ENCODE results near the gene RGPD8.
A peak's percentile ranks its signal among the peaks of the same experiment; 100 is the strongest.

The RGPD8 gene

GRCh38 chr2:112343827-112344585 is 89.4 kb downstream of the RGPD8 start:
- peak overlapping the region; percentile 47; the same call in 1 of the 2 replicates for H3K27ac ChIP-seq
- H3K4me2 ChIP-seq: peak overlapping the region; percentile 66
- H3K27me3 ChIP-seq (ENCODE audit: insufficient read depth, low read depth): no peaks in the 10 kb centered on the region
- no peaks in the 10 kb centered on the region for H3K79me2 ChIP-seq (ENCODE audit: insufficient read depth, low read depth)
- TF ChIP-seq CTCF (conservative IDR thresholded peaks at IDR 0.05; ENCODE audit: low read depth, low read length): no peak
- peaks cover 22% of the 10 kb centered on the region for H3K4me1 ChIP-seq (ENCODE audit: low read depth, poor library complexity, severe bottlenecking)
- H3K4me3 ChIP-seq (IDR thresholded peaks at IDR 0.05; ENCODE audit: insufficient read depth, low read depth, low read length): no peak overlapping the region
- H3K36me3 ChIP-seq (ENCODE audit: insufficient read depth): no peaks in the 10 kb centered on the region
- H2AFZ ChIP-seq (ENCODE audit: low read depth): peak overlapping the region; percentile 27; the same call in 1 of the 2 replicates
- no peaks in the 10 kb centered on the region for H4K20me1 ChIP-seq (ENCODE audit: insufficient read depth)
- H3K9ac ChIP-seq: no peak overlapping the region

DNA sequence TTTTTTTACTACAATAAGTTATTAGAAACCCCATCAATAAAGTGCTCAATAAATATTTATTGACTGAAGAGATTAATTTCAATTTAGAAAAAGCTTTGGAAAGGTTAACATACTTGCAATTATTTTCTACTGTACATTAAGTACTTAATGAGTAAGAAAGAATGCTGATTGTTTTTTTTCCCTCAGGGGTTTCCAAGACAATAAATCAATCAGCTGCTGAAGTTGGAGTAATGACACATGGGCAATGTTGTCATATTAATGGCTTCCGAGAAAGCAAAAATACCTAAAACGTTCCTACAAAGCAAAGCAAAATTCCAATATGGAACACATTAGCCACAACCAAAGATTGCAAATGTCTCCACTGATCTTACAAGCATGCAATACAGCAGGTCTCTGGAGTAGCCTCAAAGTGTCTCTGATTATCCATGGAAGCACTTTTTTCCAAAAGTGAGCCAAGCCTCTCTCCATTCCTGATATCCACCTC is 91.3 kb downstream of the RGPD8 start:
- Histone ChIP-seq H3K4me2 (no peak overlapping the region), H3K27me3 (ENCODE audit: insufficient read depth, low read depth) (no peaks in the 10 kb centered on the region), H3K4me3 (IDR thresholded peaks at IDR 0.05; ENCODE audit: insufficient read depth, low read depth, low read length) (no peak overlapping the region), H3K79me2 (ENCODE audit: insufficient read depth, low read depth) (no peaks in the 10 kb centered on the region), H3K9ac (no peak overlapping the region), H3K4me1 (ENCODE audit: low read depth, poor library complexity, severe bottlenecking) (peaks cover 22% of the 10 kb centered on the region), H2AFZ (ENCODE audit: low read depth) (no peak overlapping the region), H4K20me1 (ENCODE audit: insufficient read depth) (no peaks in the 10 kb centered on the region), H3K27ac (no peak overlapping the region), H3K36me3 (ENCODE audit: insufficient read depth) (no peaks in the 10 kb centered on the region)
- TF ChIP-seq CTCF (conservative IDR thresholded peaks at IDR 0.05; ENCODE audit: low read depth, low read length): no peak

DNA sequence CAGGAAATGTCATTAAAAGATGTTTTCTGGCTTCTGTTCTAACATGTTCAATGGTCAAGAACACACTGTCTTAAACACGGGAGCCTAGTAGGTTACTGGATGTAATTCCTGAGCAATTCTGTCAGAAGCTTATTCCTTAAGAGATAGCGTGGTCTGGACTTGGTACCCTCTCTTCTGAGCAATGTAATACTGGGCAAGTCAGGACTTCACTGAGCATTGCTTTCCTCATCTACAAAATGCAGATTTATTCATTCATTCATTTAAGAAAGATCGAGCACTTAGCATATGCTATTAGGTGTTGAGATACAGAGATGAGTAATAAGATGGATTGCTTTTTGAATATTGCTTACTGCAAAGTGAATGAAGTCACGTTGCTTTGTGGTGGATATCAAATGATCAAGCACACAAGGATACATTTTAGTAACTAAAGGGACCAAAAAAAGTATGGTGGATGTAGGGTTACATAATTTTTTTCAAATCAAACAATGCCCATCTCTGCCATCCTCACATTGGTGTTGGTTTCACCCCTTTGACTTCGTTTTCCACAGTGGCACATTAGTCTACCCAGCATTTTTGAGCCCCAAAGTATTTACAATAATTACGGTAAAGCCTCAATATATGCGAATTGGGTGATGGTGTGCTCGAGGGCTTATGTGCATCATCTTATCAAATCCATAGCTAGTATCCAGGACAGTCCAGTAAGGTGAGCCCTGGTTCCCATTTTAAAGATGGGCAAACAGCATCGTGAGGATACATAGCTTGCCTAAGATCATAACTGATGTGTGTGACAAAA is 92.8 kb downstream of the RGPD8 start:
- H3K4me2 ChIP-seq: no peak overlapping the region
- TF ChIP-seq CTCF (conservative IDR thresholded peaks at IDR 0.05; ENCODE audit: low read depth, low read length): no peak
- H3K27ac ChIP-seq: no peak overlapping the region
- no peaks in the 10 kb centered on the region for H3K36me3 ChIP-seq (ENCODE audit: insufficient read depth)
- no peak overlapping the region for H3K9ac ChIP-seq
- H2AFZ ChIP-seq (ENCODE audit: low read depth): no peak overlapping the region
- peaks cover 22% of the 10 kb centered on the region for H3K4me1 ChIP-seq (ENCODE audit: low read depth, poor library complexity, severe bottlenecking)
- no peaks in the 10 kb centered on the region for H3K79me2 ChIP-seq (ENCODE audit: insufficient read depth, low read depth)
- no peak overlapping the region for H3K4me3 ChIP-seq (IDR thresholded peaks at IDR 0.05; ENCODE audit: insufficient read depth, low read depth, low read length)
- H3K27me3 ChIP-seq (ENCODE audit: insufficient read depth, low read depth): no peaks in the 10 kb centered on the region
- no peaks in the 10 kb centered on the region for H4K20me1 ChIP-seq (ENCODE audit: insufficient read depth)

DNA sequence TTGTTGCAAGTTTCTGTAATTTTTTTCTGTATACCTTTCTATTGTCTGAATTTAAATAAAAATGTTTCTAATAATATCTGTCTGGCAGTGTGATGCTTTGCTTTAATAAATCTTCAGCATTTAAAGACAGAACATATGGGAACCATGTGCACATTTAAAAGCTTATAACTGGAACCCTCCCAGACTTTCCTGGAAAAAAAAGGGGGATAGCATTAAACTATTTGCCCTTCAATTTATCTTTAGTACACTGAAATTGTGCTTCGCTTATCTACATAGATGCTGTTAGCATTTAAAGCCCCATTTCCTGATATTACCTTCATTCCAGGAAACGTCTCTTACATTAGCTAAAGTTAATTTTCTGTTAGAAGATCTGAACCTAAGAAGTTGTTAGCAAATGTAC is 93.5 kb downstream of the RGPD8 start:
- no peak overlapping the region for H2AFZ ChIP-seq (ENCODE audit: low read depth)
- H3K4me1 ChIP-seq (ENCODE audit: low read depth, poor library complexity, severe bottlenecking): peaks cover 21% of the 10 kb centered on the region
- no peak overlapping the region for H3K4me3 ChIP-seq (IDR thresholded peaks at IDR 0.05; ENCODE audit: insufficient read depth, low read depth, low read length)
- TF ChIP-seq CTCF (conservative IDR thresholded peaks at IDR 0.05; ENCODE audit: low read depth, low read length): no peak
- no peak overlapping the region for H3K9ac ChIP-seq
- H3K4me2 ChIP-seq: no peak overlapping the region
- no peak overlapping the region for H3K27ac ChIP-seq
- H3K27me3 ChIP-seq (ENCODE audit: insufficient read depth, low read depth): no peaks in the 10 kb centered on the region
- no peaks in the 10 kb centered on the region for H4K20me1 ChIP-seq (ENCODE audit: insufficient read depth)
- no peaks in the 10 kb centered on the region for H3K36me3 ChIP-seq (ENCODE audit: insufficient read depth)
- H3K79me2 ChIP-seq (ENCODE audit: insufficient read depth, low read depth): no peaks in the 10 kb centered on the region

Data from KMS-11 (cell line).